ENCODE data around the gene CNIH4.
"Not testable (repeated sequence)": the region's sequence is repeated elsewhere in the genome, so short reads cannot be mapped to it uniquely, and the experiment has no call there.

Gene CNIH4

DNA sequence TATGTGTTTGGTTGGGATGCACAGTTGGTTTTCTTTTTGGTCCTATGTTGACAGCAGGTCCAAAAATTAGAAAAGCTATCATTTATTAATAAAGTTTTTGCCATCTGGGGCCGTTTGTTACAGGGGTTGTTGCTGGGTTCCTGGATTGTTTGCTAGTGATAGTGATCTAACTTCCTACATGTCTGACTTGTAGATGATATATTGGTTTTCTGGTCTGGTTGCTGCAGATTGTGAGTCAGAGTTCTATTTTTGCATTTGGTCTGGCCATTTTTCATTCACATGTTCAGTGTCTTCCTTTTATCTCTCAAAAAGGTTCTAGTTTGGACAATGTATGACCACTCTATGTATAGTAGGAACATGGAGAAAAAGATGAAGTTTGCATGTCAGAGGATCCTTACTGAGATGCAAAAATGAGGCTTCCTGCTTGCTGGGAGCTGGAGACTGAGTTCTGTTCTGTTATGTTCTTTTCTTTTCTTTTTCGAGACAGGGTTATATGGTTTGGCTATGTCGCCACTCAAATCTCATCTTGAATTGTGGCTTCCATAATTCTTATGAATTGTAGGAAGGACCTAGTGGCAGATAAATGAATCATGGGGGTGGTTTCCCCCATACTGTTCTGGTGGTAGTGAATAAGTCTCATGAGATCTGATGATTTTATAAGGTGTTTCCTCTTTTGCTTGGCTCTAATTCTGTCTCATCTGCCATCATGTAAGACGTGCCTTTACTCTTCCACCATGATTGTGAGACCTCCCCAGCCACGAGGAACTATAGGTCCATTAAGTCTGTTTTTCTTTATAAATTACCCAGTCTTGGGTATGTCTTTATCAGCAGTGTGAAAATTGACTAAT is 22.5 kb upstream of the CNIH4 start:
- TF ChIP-seq, protein P1, sequence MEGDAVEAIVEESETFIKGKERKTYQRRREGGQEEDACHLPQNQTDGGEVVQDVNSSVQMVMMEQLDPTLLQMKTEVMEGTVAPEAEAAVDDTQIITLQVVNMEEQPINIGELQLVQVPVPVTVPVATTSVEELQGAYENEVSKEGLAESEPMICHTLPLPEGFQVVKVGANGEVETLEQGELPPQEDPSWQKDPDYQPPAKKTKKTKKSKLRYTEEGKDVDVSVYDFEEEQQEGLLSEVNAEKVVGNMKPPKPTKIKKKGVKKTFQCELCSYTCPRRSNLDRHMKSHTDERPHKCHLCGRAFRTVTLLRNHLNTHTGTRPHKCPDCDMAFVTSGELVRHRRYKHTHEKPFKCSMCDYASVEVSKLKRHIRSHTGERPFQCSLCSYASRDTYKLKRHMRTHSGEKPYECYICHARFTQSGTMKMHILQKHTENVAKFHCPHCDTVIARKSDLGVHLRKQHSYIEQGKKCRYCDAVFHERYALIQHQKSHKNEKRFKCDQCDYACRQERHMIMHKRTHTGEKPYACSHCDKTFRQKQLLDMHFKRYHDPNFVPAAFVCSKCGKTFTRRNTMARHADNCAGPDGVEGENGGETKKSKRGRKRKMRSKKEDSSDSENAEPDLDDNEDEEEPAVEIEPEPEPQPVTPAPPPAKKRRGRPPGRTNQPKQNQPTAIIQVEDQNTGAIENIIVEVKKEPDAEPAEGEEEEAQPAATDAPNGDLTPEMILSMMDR (IDR thresholded peaks at IDR 0.05; ENCODE audit: extremely low read depth, missing control alignments), result no peak
- DNase-seq (ENCODE audit: low spot score), result no peak

DNA sequence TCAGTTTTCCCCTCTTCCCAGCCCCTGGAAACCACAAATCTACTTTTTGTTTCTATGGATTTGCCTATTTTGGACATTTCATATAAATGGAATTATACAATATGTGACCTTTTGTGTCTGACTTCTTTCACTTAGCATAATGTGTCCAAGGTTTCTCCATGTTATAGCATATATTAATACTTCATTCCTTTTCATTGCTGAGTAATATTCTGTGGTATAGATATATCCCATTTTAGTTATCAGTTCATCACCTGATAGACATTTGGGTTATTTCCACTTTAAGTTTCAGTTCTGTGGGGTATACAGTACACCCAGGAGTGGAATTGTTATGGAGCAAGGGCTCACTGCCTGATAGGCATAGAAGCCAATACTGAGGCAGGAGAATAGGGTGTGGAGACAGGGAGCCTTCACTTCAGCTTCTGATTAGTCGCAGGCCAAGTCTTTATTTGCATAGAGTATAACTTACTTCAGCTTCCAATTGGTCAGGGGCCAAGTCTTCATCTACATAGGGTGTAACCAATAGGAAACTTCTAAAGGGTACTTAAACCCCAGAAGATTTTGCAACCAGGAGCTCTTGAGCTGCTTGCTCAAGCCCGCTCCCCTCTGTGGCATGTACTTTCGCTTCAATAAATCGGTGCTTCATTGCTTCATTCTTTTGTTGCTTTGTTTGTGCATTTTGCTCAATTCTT is 18.4 kb upstream of the CNIH4 start:
- TF ChIP-seq, protein P1 (IDR thresholded peaks at IDR 0.05; ENCODE audit: extremely low read depth, missing control alignments), result no peak
- DNase-seq (ENCODE audit: low spot score), result no peak

GRCh38 chr1:224339442-224340033 is 17.1 kb upstream of the CNIH4 start:
- no peak for DNase-seq (ENCODE audit: low spot score)
- TF ChIP-seq, protein P1 (IDR thresholded peaks at IDR 0.05; ENCODE audit: extremely low read depth, missing control alignments), result no peak

DNA sequence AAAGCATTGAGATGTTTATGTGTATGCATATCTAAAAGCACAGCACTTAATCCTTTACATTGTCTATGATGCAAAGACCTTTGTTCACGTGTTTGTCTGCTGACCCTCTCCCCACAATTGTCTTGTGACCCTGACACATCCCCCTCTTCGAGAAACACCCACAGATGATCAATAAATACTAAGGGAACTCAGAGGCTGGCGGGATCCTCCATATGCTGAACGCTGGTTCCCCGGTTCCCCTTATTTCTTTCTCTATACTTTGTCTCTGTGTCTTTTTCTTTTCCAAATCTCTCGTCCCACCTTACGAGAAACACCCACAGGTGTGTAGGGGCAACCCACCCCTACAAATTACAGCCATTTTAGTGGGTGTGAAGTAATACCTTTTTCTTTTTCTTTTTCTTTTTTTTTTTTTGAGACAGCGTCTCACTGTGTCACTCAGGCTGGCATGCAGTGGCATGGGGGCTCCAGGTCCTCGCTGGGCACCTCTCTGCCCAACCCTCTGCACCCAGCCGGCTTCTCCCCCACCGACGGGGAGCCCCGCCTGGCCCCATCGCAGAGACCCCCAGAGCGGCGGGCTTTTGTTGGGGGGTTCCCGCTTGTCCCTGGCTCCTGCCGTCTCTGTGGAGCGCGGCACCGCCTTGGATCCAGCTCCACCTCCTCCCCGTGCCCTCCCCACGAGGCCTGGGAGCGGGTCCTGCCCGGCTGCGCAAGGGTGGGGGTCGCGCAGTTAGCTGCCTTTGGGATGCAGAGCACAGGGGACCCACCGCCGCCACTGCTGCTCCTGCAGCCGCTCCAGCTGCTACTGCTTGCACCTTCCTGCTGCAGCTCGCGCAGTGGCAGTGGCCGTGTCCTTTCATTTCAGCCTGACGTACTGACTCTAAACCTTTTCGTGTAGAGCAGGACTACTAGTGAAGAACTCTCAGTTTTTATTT is 16.0 kb upstream of the CNIH4 start:
- DNase-seq (ENCODE audit: low spot score), result not testable (repeated sequence)

GRCh38 chr1:224343679-224344078 is 13.0 kb upstream of the CNIH4 start:
- DNase-seq (ENCODE audit: low spot score), result no peak

GRCh38 chr1:224348137-224348536 is 8.5 kb upstream of the CNIH4 start:
- TF ChIP-seq, protein P1 (IDR thresholded peaks at IDR 0.05; ENCODE audit: extremely low read depth, missing control alignments), result no peak
- DNase-seq (ENCODE audit: low spot score), result no peak

More at GRCh38 chr1:224343679-224344078, 13.0 kb upstream of the CNIH4 start:
- TF ChIP-seq, protein P1 (IDR thresholded peaks at IDR 0.05; ENCODE audit: extremely low read depth, missing control alignments), result no peak

GRCh38 chr1:224349716-224350115 is 7.0 kb upstream of the CNIH4 start:
- DNase-seq (ENCODE audit: low spot score), result not testable (repeated sequence)

- DNase-seq (ENCODE audit: low spot score), result not testable (repeated sequence)
Observed at GRCh38 chr1:224352436-224353085, 4.1 kb upstream of the CNIH4 start.

Data from GM20000 (cell line).